ENCODE results near the gene ZNF473. TPM values are rescaled to one million over a fixed set of nuclear protein-coding genes. Genes with fewer than 3 reads are reported as not detected.

Gene ZNF473
- total and polyA plus RNA-seq, 2 donors (not counting 1 experiment from before 2014, with no cell fraction given) = 5.5 to 9.8 TPM

- no peak overlapping the region for H3K4me3 Mint-ChIP-seq
- Histone ChIP-seq H4K20me1 (ENCODE audit: control insufficient read depth, insufficient read depth, low read length, poor library complexity, severe bottlenecking) (peaks cover 19% of the 10 kb centered on the region), H3K36me3 (replicated peaks in 1 of 2; ENCODE audit: control extremely low read depth in 1 of 2, control insufficient read depth in 1 of 2, extremely low read depth in 1 of 2, insufficient read depth in 2 of 2, low read length in 1 of 2) (peaks cover 0 to 49% of the 10 kb centered on the region in 2 experiments), H3K27ac (ENCODE audit: low read length in 2 of 2) (no peak overlapping the region), H3K27me3 (replicated peaks in 1 of 4; ENCODE audit: control extremely low read depth in 1 of 4, control insufficient read depth in 3 of 4, insufficient read depth in 4 of 4, low read length in 3 of 4) (no peaks in the 10 kb centered on the region), H2AFZ (ENCODE audit: insufficient read depth, low read depth, low read length, poor library complexity, severe bottlenecking) (no peak overlapping the region), H3K79me2 (ENCODE audit: control insufficient read depth, insufficient read depth, low read length) (no peaks in the 10 kb centered on the region), H3K9me3 (ENCODE audit: control extremely low read depth in 1 of 3, control insufficient read depth in 2 of 3, insufficient read depth in 1 of 3, low read length in 2 of 3) (peaks cover 0 to 13% (median 0%) of the 10 kb centered on the region in 3 donors), H3K9ac (ENCODE audit: low read length) (no peak overlapping the region), H3K4me2 (replicated peaks; ENCODE audit: low read depth, low read length, poor library complexity, severe bottlenecking) (no peak overlapping the region), H3K4me3 (ENCODE audit: control extremely low read depth in 1 of 5, extremely low read depth in 1 of 5, insufficient read depth in 1 of 5, low read depth in 2 of 5, low read length in 4 of 5) (no peak overlapping the region), H3K4me1 (ENCODE audit: control insufficient read depth in 2 of 2, insufficient read depth in 2 of 2, low read length in 2 of 2) (no peaks in the 10 kb centered on the region)
- DNase-seq = no peak
- ChIA-PET POLR2A (no interaction called here), CTCF (interaction anchor here (1.0 to 2.6 kb wide), 6 partner anchors 18 to 96 kb away, joined by 3 to 9 read pairs (median 5); no protein-coding TSS in a partner anchor)
- H3K27ac Mint-ChIP-seq = no peak overlapping the region
- H3K9me3 Mint-ChIP-seq (ENCODE audit: insufficient read depth) = no peaks in the 10 kb centered on the region
- TF ChIP-seq EZH2 (IDR thresholded peaks at IDR 0.05; ENCODE audit: borderline replicate concordance, insufficient read depth, low read depth, low read length, poor library complexity, severe bottlenecking) = no peak
- no peak for TF ChIP-seq CTCF (IDR thresholded peaks at IDR 0.05)
- no peaks in the 10 kb centered on the region for H3K4me1 Mint-ChIP-seq
- no peaks in the 10 kb centered on the region for H3K27me3 Mint-ChIP-seq
- intact Hi-C loops (cut with micrococcal nuclease) = no loop called here
- ATAC-seq (ENCODE audit: low read depth) = no peak
- WGBS (ENCODE audit: insufficient coverage) = 100% methylated on average over 2 of the region's 3 CpGs
Observed at GRCh38 chr19:49985871-49986270, 39.9 kb upstream of the ZNF473 start.

- WGBS (ENCODE audit: insufficient coverage) = 89% methylated on average over 4 of the region's 10 CpGs
- H3K27me3 Mint-ChIP-seq = no peaks in the 10 kb centered on the region
- CTCF ChIA-PET = interaction anchor here (2.0 to 2.6 kb wide), 2 partner anchors 36 to 49 kb away, joined by 7 to 9 read pairs; no protein-coding TSS in a partner anchor
Observed at GRCh38 chr19:49986354-49986753, 39.5 kb upstream of the ZNF473 start.

More at GRCh38 chr19:49986354-49986753, 39.5 kb upstream of the ZNF473 start:
- no peak overlapping the region for H3K4me2 ChIP-seq (replicated peaks; ENCODE audit: low read depth, low read length, poor library complexity, severe bottlenecking)
- no peaks in the 10 kb centered on the region for H3K4me1 Mint-ChIP-seq
- H3K27ac ChIP-seq (ENCODE audit: low read length in 2 of 2) = no peak overlapping the region
- POLR2A ChIA-PET = no interaction called here
- peaks cover 0 to 13% (median 0%) of the 10 kb centered on the region in 3 donors for H3K9me3 ChIP-seq (ENCODE audit: control extremely low read depth in 1 of 3, control insufficient read depth in 2 of 3, insufficient read depth in 1 of 3, low read length in 2 of 3)
- H3K27me3 ChIP-seq (replicated peaks in 1 of 4; ENCODE audit: control extremely low read depth in 1 of 4, control insufficient read depth in 3 of 4, insufficient read depth in 4 of 4, low read length in 3 of 4) = no peaks in the 10 kb centered on the region
- no peak for DNase-seq
- TF ChIP-seq CTCF (IDR thresholded peaks at IDR 0.05) = no peak
- no peak for TF ChIP-seq EZH2 (IDR thresholded peaks at IDR 0.05; ENCODE audit: borderline replicate concordance, insufficient read depth, low read depth, low read length, poor library complexity, severe bottlenecking)
- H3K4me3 Mint-ChIP-seq = no peak overlapping the region
- H3K4me1 ChIP-seq (ENCODE audit: control insufficient read depth in 2 of 2, insufficient read depth in 2 of 2, low read length in 2 of 2) = no peaks in the 10 kb centered on the region
- H3K9ac ChIP-seq (ENCODE audit: low read length) = no peak overlapping the region
- no peak overlapping the region for H3K4me3 ChIP-seq (ENCODE audit: control extremely low read depth in 1 of 5, extremely low read depth in 1 of 5, insufficient read depth in 1 of 5, low read depth in 2 of 5, low read length in 4 of 5)
- no peak overlapping the region for H3K27ac Mint-ChIP-seq
- no peaks in the 10 kb centered on the region for H3K79me2 ChIP-seq (ENCODE audit: control insufficient read depth, insufficient read depth, low read length)
- peaks cover 0 to 53% of the 10 kb centered on the region in 2 experiments for H3K36me3 ChIP-seq (replicated peaks in 1 of 2; ENCODE audit: control extremely low read depth in 1 of 2, control insufficient read depth in 1 of 2, extremely low read depth in 1 of 2, insufficient read depth in 2 of 2, low read length in 1 of 2)
- H4K20me1 ChIP-seq (ENCODE audit: control insufficient read depth, insufficient read depth, low read length, poor library complexity, severe bottlenecking) = peaks cover 19% of the 10 kb centered on the region
- intact Hi-C loops (cut with micrococcal nuclease) = no loop called here
- no peak for ATAC-seq (ENCODE audit: low read depth)
- no peak overlapping the region for H2AFZ ChIP-seq (ENCODE audit: insufficient read depth, low read depth, low read length, poor library complexity, severe bottlenecking)
- H3K9me3 Mint-ChIP-seq (ENCODE audit: insufficient read depth) = no peaks in the 10 kb centered on the region

All from B cell (primary cell).